HG03039 (cell line): ENCODE data around the gene CMYA5.
"Not testable (repeated sequence)": the region's sequence is repeated elsewhere in the genome, so short reads cannot be mapped to it uniquely, and the experiment has no call there.

Experiments
- ATAC-seq: cut with Tn5 transposase; IDR thresholded peaks from one replicate; pipeline ENCODE4 v1.9.1; 2021; ENCODE audit warnings: mild to moderate bottlenecking, moderate library complexity; ENCODE audit not compliant: unreplicated experiment

Gene CMYA5

DNA sequence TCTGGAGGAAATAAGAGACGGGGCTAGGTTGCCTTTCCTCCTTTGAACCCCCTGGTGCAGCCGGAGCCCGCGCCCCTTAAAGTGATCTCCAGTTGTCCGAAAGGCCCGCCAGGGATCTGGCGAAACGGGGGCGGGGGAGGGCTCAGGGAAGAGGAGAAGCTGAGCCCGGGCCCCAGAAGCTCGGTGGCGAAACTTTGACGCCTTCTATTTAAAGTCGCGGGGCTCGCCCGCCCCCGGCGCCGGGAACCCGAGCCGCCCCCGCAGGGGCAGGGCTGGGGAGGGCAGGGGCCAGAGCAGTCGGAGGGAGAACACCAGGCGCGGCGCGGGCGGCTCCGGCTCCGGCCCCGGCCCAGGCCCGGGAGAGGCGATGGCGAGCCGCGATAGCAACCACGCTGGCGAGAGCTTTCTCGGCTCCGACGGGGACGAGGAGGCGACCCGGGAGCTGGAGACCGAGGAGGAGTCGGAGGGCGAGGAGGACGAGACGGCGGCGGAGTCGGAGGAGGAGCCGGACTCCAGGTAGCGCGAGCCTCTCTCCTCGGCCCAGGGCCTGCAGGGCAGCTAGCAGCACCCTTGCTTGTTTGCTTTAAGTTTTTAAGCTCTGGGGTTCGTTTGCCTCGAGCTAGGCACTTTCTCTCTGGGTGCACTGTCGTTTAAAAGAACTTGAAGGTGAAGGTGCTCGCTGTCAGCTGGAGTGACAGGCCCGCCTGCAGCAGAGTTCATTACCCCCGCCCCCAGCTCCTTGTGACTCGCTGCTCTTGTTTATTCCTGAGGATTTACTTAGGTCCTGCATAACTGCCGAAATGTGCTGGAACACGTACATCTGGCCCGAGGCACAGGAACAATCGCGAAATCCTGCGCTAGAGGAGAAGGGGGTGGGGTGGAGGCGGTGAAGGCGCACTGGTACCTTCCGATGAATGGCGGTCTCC lies at the start of gene CMYA5:
TSS of gene CMYA5 (plus strand) at position 296 of the 926 bp plus-strand sequence. CDS start at position 368, 72 bp downstream.
- no peak for ATAC-seq

- ATAC-seq = no peak
Observed at GRCh38 chr5:79640571-79641055, 49.0 kb upstream of the CMYA5 start.

GRCh38 chr5:79641414-79641813 lies 48.2 kb upstream of the CMYA5 start:
- no peak for ATAC-seq

GRCh38 chr5:79642210-79642609 lies 47.4 kb upstream of the CMYA5 start:
- ATAC-seq = no peak

DNA sequence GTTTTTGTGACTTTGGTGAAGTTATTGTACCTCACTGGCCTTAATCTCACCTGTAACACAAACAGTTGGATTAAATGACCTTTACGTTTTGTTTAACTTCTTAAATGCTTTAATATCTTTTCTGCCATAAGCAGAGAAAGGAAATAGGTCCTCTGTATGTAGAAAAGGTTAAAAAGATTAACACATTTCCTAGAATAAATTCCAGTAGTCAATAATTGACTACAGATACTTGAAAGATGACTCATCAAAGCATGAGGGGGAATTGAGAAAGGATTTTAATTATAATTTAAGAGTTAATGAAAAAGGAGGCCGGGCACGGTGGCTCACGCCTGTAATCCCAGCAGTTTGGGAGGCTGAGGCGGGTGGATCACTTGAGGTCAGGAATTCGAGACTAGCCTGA lies 35.8 kb upstream of the CMYA5 start:
- ATAC-seq = no peak

GRCh38 chr5:79663212-79663611 lies 26.4 kb upstream of the CMYA5 start:
- ATAC-seq = no peak

DNA sequence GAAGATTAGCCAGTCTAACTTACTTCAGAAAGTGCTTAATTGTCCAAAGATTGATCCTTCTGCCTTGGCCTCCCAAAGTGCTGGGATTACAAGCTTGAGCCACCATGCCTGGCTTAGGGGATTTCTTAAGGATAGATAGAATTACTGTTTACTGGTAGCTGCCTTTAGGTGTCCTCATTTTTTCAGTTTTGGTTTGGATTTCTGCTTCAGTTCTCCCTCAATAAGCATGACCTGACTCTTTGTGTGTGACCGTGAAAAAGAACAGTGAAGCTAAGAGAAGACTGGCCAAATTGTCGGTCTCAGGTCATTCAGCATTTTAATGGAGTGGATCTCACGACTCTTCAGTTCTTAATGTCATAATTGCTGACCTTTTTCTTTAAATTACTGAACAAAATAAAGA lies 22.9 kb upstream of the CMYA5 start:
- ATAC-seq = no peak

DNA sequence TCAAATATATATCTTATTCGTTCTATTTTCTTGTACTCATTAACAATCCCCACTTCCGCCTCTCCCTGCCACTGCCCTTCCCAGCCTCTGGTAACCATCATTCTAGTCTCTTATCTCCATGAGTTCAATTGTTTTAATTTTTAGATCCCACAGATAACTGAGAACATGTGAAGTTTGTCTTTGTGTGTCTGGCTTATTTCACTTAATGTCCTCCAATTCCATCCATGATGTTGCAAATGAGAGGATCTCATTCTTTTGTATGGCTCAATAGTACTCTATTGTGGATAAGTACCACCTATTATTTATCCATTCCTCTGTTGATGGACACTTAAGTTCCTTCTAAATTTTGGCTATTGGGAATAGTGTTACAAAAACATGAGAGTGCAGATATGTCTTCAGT lies 17.2 kb upstream of the CMYA5 start:
- no peak for ATAC-seq

GRCh38 chr5:79676354-79676753 lies 13.3 kb upstream of the CMYA5 start:
- ATAC-seq = not testable (repeated sequence)

DNA sequence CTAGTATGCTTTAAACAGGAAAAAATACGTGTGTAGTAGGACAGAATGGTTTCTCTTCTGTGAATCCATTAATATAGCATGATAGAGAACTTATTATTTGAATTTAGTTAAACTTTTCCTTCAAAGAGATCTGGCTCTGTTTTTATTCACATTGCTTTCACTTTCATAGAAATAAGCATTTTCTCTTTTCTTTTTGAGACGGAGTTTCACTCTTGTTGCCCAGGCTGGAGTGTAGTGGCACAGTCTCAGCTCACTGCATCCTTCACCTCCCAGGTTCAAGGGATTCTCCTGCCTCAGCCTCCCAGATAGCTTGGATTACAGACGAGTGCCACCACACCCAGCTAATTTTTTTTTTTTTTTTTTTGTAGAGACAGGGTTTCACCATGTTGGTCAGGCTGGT lies 7.5 kb upstream of the CMYA5 start:
- not testable (repeated sequence) for ATAC-seq

DNA sequence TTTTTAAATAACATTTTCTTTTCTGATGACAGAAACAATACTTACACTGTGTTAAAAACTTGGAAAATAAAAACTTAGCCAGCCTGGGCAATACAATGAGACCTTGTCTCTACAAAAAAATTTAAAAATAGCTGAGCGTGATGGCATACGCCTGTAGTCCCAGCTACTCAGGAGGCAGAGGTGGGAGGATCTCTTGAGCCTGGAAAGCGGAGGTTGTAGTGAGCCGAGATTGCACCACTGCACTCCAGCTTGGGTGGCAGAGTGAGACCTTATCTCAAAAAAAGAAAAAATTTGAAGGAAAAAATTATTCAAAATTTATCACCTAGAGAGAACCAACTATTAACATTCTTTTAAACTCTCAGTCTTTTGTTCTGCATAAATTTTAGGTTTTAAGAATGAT lies 4.9 kb upstream of the CMYA5 start:
- ATAC-seq = no peak

- no peak for ATAC-seq
Observed at GRCh38 chr5:79685627-79686026, 4.0 kb upstream of the CMYA5 start.

DNA sequence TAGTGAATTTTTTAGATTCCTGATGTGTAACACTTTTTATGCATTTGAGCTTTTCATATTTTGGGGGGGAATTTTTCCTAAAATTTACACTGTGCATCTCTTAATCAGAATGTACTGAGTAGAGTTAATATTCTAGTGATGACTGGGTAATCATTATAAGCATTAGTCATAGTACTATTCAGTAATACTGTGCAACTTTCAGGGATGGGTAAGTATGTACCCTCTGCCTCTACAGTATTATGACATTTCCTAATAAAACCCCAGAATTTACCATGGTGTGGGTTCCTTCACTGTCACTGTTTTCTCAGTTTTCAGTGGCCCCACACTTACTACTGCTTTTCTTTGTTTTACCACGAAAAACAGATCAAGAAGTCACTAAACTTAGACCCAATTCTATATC lies 2.8 kb upstream of the CMYA5 start:
- ATAC-seq = no peak

DNA sequence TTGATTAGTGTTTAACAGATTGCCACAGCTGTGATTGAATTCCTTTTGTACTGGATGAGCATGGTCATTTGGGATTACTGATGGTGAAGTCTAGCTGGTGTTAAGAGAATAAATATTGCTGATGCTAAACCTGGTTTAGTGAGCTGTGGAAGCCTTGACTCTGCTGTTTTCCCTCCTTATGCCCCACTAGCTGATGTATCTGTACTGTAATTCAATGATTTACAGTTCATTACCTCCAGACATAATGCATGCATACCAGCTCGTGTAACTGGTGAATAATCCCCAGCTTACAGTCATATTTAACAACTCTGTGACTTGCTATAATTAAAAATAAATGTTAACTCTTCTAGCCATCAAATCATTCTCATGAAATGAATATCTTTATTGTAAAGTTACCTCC lies 1.7 kb upstream of the CMYA5 start:
- ATAC-seq = no peak

DNA sequence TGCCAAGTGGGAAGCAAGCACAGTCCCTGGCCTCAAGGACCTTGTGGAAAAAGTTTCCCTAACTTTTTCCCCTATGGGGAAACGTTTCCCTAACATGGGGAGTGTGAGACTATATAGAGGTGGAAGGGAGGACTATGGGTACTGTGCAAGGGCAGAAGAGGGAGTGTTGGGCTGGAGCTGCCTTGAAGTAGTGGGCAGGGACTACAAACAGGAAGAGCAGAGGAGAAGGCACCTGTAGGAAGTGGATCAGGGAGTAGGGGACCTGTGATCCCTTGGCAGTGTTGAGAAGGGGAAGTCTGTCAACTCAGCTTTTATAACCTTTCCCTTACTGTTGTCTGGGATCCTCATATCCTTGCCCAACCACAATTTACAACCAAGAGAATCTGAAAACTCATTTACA lies 1.4 kb downstream of the CMYA5 start:
- ATAC-seq = no peak

- ATAC-seq = no peak
Observed at GRCh38 chr5:79692596-79692995, 3.0 kb downstream of the CMYA5 start.

- ATAC-seq = no peak
Observed at GRCh38 chr5:79694183-79694582, 4.5 kb downstream of the CMYA5 start.

DNA sequence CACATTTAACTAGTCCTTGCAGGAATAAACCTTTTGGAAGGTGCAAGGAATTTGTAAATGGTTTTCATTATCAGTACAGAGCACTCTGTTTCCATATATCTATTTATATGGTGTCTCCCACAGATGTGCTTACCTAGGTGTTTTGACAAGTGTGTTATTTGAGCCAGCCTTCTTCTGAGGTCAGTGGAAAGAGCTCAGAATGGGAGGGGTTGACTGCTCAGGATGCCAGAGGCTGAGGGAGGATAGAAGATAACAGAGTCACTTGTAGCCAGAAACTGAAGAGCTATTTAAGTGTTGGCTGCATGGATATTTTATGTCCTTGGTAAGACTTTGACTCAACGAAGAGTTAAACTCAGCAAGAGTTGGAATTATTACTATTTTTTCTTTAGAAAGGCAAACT lies 5.0 kb downstream of the CMYA5 start:
- no peak for ATAC-seq

- no peak for ATAC-seq
Observed at GRCh38 chr5:79695526-79695925, 5.9 kb downstream of the CMYA5 start.

DNA sequence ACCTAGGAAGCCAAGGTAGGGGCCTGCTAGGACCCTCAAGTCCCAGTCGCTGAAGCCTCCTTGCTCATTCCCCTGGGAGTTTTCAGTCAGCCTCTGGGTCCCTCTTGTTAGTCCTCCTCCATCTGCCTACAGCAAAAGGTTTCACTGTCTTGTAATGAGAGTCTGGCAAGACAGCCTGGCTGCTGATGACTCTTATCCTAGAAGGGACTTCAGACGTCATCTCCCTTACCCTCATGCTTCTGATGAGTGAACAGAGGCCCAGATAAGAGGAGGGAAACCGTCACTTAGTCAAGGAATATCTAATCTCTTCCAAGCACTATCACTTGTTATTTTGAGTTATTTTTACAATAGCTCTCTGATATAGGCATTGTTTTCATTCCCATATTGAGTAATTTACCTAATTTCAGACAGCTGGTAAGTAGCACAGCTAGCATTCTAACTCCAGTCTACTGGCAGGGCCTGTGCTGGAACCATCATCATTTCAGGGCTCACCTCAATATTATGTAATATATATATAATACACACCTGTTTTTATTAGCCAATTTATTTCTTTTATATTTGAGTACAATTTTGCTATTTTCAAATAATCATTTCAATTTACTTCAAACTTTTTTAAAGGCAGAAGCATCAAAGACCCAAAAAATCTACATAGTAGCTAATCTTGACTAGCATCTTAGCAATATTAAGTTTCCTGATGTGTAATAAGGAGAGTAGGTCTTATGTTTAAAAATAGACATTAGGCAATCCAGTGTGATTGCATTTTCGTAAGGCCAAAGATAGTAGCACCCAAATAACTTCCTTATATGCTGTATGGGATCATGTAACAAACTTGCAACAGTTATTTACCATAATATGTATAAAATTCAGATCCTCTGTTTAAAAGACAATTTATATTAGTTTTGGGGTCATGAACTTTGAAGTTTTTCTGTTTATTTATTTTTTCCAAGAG lies 7.9 kb downstream of the CMYA5 start:
- ATAC-seq = no peak

DNA sequence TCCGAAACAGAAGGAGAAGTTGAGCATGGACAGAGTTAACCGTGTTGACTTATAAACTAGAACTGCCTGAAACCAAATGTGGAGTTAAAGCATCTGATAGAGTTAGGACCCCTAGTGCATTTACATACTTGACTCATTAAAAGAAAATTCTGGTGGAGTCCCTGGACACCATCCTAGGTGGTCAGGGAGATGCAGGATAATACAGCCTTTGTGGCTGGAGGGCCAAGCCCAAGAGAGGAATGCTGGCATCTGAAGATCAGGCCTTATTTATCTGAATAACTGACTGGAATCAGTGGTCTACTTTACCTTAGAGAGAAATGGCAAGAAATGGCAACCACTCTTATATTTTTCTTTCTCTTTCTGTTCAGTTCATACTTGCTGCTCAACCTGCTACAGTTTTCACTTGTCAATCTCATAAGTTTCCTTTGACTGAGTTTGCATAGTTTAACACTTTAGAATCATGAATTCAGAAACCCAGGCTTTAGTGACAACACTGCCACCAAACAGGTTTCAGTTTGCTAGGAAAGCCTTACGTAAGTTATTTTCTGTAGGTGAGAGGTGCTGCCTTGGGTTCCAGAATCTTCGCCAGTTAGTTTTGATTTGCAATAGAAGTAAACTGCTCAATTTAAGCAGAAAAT lies 10.2 kb downstream of the CMYA5 start:
- peak; percentile 69 for ATAC-seq
